ENCODE measurements around the gene TLR2.

TLR2 gene

DNA sequence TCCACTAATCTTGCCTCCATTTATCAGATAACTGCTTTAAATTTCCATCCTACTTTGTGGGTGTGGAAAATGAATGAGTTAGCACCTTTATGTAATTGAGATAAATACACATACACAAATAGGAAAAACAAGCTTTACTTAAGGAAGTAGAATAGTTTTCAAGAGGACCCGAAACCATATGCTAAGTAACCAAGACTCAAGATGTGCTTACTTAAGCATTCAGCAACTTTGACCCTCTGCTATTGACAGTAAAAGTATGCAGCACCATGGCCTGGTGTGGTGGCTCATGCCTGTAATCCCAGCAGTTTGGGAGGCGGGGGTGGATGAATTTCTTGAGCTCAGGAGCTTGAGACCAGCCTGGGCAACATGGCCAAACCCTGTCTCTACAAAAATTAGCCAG lies 45.8 kb downstream of the TLR2 start:
- DNase-seq (ENCODE audit: low read depth in 2 of 2, low spot score in 1 of 2) = no peak

DNA sequence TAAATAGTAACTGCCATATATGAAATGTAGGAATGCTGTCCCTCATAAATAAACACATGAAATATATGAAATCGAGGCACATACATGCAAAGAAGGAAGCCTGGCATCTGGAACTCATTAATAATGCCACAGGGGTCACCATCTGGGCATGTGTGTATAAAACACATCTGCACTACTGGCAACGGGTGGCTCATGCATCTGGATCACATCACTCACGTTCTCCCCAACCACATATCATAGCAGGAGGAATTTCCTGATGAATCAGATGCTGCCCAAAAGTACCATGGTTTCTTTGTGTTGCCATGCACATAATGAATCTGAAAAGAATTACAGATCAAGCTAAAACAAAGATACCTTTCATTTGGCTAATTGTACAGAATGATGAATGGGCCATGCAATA lies 47.2 kb downstream of the TLR2 start:
- DNase-seq (ENCODE audit: low read depth in 2 of 2, low spot score in 1 of 2) = no peak

DNA sequence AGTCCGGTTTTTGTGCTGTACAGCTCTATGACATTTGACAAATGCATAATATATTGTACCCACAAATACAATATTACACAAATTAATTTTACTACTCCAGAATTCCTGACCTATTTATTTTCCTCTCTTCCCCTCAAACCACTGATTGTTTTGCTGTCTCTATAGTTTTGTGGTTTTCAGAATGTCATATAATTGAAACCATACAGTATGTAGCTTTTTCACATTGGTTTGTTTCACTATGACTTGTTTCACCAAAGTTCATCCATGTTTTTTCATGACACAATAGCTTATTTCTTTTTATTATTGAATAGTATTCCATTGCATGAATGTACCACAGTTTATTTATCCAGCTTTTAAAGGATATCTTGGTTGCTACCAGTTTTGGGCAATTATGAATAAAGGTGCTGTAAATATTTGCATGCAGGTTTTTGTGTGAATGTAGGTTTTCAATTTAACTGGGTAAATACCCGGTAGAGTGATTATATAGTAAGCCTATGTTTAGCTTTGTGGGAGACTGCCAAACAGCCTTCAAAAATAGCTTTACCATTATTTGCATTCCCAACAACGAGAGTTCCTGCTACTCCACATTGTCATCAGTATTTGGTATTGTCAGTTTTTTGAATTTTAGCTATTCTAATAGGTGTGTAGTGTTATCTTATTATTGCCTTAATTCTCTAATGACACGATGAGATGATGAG lies 49.8 kb downstream of the TLR2 start:
- no peak for DNase-seq (ENCODE audit: low read depth in 2 of 2, low spot score in 1 of 2)

- DNase-seq (ENCODE audit: low read depth in 2 of 2, low spot score in 1 of 2) = no peak
These were observed 51.9 kb downstream of the TLR2 start for GRCh38 chr4:153735906-153736461.

DNA sequence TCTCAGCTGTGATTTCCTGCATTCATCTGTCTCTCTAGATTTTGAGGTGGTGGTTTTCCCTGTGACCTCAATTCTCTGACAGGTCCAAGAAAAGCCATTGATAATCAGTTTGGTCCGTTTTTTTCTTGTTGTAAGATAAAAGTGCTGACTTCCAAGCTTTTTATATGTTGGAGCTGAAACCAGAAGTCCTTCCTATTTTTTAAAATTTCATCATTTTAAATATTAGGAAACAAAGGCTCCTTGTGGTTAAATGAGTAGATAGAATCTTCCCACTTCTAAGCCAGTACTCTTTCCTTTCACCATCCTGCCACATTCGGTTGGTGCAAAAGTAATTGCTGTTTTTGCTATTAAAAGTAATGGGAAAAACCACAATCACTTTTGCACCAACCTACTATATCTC lies 57.5 kb downstream of the TLR2 start:
- no peak for DNase-seq (ENCODE audit: low read depth in 2 of 2, low spot score in 1 of 2)

- no peak for DNase-seq (ENCODE audit: low read depth in 2 of 2, low spot score in 1 of 2)
These were observed 61.6 kb downstream of the TLR2 start for GRCh38 chr4:153745651-153746050.

- no peak for DNase-seq (ENCODE audit: low read depth in 2 of 2, low spot score in 1 of 2)
These were observed 63.4 kb downstream of the TLR2 start for GRCh38 chr4:153747406-153747955.

- no peak for DNase-seq (ENCODE audit: low read depth in 2 of 2, low spot score in 1 of 2)
These were observed 64.3 kb downstream of the TLR2 start for GRCh38 chr4:153748378-153748777.

- peak; percentile 12 to 20 for DNase-seq (ENCODE audit: low read depth in 2 of 2, low spot score in 1 of 2)
These were observed 66.2 kb downstream of the TLR2 start for GRCh38 chr4:153750197-153750817.

GRCh38 chr4:153755186-153755585 lies 71.1 kb downstream of the TLR2 start:
- DNase-seq (ENCODE audit: low read depth in 2 of 2, low spot score in 1 of 2) = no peak
